EL (cell line): ENCODE data around the gene EFHC1.
"Not testable (repeated sequence)": the region's sequence is repeated elsewhere in the genome, so short reads cannot be mapped to it uniquely, and the experiment has no call there.

Experiments
- DNase-seq: peaks from one replicate; pipeline ENCODE4 v3.0.0-alpha.2; 2016

Gene EFHC1

DNA sequence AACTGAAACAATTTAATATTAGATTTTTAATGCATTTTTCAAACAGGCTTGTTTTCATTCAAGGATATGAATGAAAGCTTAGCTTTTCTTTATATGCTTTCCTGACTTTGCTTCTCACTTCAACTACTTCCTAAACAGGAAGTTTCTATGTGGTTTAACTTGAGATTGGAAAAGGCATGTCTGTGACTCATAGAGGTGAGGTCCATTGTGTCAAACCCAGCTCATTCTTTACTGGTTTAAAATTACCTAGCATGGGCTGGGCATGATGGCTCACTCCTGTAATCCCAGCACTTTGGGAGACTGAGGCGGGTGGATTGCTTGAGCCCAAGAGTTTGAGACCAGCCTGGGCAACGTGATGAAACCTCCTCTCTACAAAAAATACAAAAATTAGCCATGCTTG lies 34.4 kb downstream of the EFHC1 start:
- DNase-seq, result peak; percentile 17

GRCh38 chr6:52457096-52457495 lies 37.0 kb downstream of the EFHC1 start:
- DNase-seq, result no peak

- DNase-seq, result not testable (repeated sequence)
Observed at GRCh38 chr6:52461194-52461593, 41.1 kb downstream of the EFHC1 start.

GRCh38 chr6:52474173-52474572 lies 54.0 kb downstream of the EFHC1 start:
- DNase-seq, result no peak

DNA sequence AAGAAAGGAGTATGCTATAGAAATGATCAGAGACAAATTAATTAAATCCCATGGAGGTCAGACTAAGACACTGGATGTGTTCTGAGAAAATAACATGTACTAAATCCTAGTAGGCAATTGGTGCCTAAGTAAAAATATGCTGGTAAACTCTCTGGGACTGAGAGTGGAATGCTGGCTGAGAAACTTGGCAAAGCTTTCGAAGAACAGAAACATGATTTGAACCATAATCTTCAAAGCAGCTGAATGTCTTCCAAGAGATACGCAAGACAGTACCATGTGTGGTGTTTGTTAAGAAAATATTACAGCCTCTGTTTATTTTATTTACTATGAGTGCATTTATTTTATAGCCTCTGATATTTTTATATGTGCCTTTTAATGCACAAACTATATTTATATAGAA lies 55.2 kb downstream of the EFHC1 start:
- no peak for DNase-seq

- no peak for DNase-seq
Observed at GRCh38 chr6:52482903-52483670, 62.9 kb downstream of the EFHC1 start.

DNA sequence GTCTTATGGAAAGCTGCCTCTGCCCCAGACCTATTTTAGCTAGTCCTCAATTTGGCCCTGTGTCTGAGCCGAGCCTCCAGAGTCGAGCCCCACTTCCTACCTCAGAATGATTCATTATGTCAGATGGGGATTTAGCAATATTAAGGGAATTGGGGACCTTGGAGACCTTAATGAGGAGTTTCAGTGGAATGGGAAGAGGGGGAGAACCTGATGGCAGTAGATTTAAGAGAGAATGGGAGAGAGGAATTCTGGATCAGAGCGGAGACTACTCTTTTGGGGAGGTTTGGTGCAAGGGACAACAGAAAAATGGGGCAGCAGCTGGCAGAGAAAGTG lies 63.5 kb downstream of the EFHC1 start:
- DNase-seq, result no peak

DNA sequence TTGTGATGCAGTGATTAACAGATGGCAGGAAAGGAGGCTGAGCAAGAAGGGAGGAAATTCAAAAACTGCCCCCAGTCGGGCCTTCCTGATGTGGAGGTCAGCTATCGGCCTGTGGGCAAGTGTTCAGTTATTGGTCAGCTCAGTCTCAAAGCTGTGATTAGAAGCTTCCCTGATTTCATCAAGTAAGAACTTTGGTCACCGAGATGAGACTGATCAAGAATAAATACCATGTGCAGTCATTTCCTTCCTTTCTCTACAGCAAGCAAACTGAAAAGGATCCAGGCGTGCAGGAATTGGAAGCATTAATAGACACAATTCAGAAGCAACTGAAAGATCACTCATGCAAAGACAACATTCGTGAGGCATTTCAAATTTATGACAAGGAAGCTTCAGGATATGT lies 69.7 kb downstream of the EFHC1 start:
- DNase-seq, result peak; percentile 41

GRCh38 chr6:52491203-52492069 lies 71.3 kb downstream of the EFHC1 start:
- DNase-seq, result peak; percentile 70

GRCh38 chr6:52493669-52494068 lies 73.5 kb downstream of the EFHC1 start:
- DNase-seq, result no peak

DNA sequence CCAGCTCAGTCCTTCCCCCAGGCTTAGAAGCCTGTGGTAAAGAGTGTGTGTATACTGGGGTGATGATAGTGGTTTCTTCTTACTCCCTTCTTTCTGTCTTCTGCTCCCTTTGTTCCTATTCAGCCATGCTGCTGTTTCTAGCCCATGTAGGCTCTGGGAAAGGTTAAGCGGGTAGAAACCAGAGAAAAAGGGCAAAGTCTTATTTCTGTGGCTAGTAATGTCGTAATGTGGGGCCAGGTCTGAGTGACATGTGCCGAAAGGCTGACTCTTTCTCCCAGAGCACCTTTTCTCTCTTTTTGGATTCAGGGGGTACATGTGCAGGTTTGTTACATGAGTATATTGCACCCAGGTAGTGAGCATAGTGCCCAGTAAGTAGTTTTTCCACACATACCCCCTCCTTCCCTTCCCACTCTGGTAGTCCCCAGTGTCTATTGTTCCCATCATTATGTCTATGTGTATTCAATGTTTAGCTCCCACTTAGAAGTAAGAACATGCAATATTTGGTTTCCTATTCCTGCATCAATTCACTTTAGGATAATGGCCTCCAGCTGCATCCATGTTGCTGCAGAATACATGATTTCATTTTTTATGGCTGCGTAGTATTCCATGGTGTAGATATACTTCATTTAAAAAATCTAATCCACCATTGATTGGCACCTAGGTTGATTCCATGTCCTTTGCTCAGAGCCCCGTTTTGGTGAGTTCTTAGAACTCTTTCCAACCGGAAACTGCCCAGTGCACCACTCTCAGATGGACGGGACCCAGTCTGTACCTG lies 74.3 kb downstream of the EFHC1 start:
- DNase-seq, result no peak

- DNase-seq, result no peak
Observed at GRCh38 chr6:52495922-52496321, 75.8 kb downstream of the EFHC1 start.

GRCh38 chr6:52496631-52497030 lies 76.5 kb downstream of the EFHC1 start:
- no peak for DNase-seq

DNA sequence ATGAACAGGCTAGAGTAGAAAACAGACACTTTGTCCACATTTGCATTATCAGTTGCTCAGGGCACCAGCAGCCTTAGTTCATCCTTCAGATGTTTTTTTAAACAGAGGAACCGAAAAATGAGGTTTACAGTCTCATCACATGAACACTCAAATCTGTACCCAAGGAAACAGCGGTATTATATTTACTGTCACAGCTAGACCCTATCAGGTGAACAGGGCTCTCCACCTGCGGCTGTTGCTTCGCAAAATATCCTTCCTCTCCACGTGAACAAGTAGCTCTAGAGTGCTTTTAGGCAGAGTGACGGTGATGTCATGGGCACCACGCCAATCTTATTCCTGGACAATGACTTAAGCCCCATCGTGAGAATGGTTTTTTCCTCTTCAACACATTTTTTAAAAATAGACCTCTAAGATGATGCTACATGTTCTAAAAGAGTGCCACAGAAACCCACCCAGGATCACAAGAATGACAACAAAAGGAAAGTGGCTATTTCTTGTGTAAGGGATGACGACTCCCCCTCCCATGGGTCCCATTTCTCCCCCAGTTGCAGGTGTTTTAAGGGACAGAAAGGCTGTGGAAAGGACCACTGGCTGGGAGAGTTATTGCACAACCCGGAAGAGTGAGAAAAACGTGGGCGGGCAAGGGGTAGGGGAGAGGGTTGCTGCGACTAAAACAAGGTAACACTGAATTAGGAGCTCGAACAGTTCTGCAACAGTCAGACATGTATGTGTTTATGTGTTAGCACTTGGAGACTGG lies 77.7 kb downstream of the EFHC1 start:
- DNase-seq, result no peak

DNA sequence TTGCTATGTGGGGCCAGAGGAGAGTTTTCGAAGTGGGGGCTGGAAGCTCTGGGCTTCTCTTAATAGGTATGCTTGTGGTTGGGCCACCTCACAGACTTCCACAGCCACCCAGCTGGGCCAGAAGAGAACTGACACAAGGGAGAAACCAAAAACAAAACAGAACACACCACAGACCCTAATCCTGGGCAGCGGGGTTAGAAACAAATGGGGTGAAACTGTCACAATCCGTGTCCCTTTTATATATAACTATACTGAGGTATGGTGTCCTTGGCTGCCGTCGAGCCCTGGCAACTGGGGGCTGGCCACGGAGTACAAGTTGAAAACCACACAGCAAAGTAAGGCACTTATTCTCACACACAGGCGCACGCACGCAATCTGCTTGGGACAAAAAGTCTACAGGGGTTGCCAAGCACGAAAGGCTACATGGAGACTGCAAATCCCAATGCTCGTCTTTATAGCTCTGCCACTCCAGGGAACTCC lies 78.4 kb downstream of the EFHC1 start:
- DNase-seq, result no peak

- peak; percentile 85 for DNase-seq
Observed at GRCh38 chr6:52499026-52499425, 78.9 kb downstream of the EFHC1 start.

- no peak for DNase-seq
Observed at GRCh38 chr6:52499681-52500236, 79.6 kb downstream of the EFHC1 start.

DNA sequence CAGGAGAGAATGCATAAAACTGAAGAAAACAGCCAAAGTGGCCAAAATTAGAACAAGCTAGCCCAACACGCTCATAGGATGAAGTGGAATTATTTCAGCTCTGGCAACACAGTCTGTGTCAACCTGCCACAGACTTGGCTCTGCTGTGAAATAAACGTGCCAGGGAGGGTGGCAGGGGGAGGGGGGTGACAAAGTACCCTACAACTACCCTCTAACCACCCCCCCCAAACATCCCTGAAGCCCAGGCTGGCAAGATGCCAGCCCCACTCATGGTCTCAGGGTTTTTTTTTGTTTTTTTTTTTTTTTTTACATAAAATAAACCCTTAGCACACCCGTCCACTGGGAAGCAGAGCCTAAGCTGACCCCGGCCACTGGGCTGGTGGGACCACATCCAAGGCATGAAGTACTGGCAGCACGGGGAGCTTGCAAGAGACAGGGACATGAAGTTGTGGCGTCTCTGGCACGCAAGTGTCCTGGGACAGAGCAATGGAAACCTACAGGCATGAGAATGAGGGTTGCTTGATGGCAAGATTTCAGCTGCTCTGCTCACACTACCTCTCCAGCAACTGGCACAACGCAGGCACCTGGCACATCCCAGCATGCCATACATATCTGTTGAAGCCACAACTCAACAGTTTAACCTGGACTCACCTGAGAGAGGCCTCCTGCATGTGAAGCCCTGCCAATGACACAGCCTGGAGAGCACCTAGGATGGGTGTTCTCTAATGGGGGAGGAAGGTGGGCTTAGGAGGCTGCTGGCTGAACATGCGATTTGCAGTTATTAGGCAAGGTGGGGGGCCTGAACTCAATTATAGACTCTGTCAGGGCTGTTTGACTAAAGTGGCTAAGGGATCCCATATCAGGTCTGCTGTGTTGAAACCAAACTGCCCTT lies 80.3 kb downstream of the EFHC1 start:
- no peak for DNase-seq

DNA sequence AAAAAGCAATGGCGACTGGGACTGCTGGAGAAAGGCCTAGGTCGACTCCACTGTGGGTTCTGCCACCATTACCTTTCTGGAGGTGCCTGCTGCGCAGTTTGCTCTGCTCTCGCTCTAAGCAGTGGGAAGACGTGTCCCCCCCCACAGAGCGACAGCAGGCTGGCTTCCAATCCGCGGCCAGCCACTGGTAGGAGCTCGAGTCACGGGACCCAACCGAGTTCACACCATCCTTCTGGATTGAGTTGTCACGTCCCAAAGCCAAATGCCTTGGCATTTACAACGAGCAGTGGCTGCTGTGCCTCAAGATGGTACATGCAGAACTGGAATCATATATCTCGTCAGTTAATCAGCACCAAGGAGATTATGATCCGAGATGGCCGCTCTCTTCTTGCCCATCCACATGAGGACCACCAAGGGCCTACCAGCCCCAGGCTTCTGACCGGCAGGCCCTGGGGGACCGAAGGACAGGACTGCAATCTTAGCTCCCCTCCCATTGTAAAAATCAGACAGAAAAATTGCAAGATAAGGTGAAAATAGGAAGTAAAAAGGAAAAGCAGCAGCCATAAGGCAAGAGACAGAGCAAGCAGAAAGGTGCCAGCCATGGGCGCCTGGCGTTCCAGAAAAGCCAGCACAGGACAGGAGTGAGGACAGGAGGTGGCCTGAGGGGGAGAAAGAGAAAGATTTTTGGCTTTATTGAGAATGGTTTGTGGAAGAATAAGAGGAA lies 82.3 kb downstream of the EFHC1 start:
- no peak for DNase-seq

GRCh38 chr6:52503323-52503747 lies 83.2 kb downstream of the EFHC1 start:
- peak; percentile 39 for DNase-seq
